Activated T-helper 1 cell treated with anti-CD3 and anti-CD28 coated beads, Interleukin-2, amount 50 U/mL, for 16 hours (primary cell): Measurements from ENCODE around the gene CHIT1.

Experiments
- DNase-seq, 2 donors: peaks; one replicate each; pipeline ENCODE4 v3.0.0-alpha.2; 2020; ENCODE audit warnings: low read depth in 1 of 2, low spot score in 1 of 2

The CHIT1 gene

GRCh38 chr1:203229471-203230135 lies at the start of gene CHIT1:
Gene CHIT1 (minus strand): TSS chr1:203229673. CDS start chr1:203229636, 37 bp downstream.
- no peak for DNase-seq

DNA sequence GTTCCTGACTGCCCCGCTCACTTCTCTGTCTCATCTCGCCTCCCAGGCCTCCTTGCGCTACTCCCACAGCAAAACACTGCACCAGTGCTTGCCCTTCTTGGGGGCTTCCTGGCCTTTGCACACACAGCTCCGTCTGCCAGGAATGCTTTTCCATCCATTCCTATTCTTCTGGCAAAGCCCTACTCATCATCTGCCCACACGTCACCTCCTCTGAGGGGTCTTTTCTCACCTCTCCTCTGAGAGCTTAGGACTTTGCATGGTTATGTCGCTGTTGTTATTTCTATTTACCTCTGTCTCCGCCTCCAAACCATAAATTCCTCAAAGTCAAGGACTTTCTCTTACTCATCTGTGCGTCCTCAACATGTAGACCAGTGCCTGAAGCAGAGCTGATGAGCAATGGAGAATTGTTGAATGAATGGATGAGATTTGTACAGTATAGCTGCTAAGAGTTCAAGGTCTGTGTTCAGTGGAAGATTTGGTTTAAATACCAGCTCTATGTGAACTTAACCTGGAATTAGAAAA lies 49.5 kb upstream of the CHIT1 start:
- DNase-seq: no peak

- DNase-seq: no peak
Observed at GRCh38 chr1:203278082-203278884, 48.8 kb upstream of the CHIT1 start.

DNA sequence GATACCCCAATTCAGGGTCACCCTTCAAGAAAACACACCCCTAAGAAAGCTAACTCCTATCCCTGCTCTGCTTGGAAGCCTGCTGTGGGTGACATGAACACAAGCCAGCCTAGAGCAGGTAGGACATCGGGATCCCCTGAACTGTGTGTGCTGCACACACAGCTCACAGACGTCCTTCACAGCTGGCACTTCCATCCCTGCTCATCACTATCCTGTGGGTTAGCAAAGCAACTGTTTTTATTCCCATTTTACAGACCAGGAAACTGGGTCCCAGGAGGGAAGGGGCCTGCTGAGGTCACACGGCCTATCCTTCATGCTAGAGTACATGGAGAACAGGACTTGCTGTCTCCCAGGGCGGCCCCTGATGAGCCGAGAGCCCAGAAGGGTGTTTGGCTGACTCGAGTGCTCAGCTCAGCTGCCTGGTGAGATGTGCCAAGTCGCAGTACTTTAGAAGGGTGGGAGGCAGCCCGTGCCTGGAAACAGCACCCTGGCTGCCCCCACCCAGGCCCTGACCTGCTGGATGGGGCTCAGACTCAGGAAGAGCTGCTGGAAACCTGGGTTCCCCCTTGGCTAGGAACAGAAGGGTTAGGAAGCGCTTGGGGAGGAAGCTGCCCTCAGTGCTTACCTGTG lies 47.6 kb upstream of the CHIT1 start:
- DNase-seq: no peak

DNA sequence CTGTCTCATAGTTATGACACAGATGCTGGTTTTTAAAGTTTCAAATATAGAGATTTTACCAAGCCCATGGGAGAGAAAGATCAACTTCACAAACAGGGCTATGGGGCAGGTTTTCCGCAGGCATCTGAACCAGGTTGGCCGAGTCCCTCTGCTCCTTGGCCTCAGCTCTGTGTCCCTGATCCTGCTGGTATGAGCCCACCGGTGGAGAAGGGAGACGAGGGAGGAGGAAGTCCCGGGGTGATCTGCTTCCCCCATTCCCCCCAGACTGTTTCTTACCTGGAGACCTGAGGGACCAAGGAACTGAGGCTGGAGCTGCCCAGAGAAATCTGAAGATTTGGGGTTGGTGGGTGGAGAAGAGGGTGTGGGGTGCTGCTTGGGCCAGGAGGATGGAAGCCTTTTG lies 46.9 kb upstream of the CHIT1 start:
- no peak for DNase-seq

DNA sequence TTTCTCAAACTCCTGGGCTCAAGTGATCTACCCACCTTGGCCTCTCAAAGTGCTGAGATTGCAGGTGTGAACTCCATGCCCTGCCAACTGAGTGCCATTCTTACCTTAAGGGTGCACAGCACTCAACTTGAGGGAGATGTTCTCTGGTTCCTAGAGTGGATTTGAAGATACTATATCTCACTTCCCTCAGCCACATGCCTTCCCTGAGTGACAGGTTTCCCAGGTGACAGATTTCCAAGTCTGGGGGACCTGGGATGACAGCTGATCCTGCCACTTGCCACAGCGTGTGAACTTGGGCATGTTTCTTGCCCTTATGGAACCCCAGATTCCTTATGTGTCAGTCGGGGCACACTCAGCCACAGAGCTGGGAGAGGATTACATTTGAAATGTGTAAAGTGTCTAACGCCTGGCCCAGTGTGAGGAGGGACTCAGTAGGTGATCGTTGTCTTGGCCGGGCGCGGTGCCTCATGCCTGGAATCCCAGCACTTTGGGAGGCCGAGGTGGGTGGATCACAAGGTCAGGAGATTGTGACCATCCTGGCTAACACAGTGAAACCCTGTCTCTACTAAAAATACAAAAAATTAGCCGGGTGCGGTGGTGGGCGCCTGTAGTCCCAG lies 46.3 kb upstream of the CHIT1 start:
- DNase-seq: no peak

DNA sequence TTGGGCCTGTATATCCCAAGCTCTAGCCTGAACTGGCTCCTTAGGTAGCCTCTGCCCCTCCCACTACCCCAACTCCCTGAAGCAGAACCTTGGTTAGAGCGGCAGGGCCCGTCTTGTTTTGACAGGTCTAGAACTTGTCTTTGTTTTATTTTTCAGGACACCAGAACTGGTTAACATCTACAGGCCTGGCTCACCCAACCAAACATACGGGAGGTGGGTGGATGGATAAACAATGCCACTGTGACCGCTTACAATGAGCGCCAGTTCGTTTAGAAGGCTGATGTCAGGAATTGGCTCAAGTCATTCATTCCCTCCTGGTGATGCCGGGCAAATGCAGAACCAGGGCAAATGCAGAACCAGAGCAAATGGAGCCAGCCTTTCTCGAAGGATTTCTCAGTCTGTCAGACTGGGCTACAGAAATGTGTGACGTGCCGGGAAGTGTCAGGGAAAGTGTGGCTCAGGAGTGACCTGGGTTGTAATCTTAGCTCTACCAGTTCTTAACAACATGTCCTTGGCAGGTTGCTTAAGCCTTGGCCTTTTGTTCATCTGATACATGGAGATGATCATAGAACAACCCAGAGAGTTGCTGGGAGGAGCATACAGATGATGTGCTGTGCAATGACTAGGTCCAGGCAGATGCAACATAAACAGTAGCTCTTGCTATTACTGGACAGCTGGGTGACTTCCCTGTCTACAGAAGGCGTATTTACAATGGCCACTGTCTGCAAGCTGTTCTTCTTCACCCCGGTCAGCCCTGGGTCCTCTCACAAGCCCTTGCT lies 45.3 kb upstream of the CHIT1 start:
- DNase-seq: no peak

DNA sequence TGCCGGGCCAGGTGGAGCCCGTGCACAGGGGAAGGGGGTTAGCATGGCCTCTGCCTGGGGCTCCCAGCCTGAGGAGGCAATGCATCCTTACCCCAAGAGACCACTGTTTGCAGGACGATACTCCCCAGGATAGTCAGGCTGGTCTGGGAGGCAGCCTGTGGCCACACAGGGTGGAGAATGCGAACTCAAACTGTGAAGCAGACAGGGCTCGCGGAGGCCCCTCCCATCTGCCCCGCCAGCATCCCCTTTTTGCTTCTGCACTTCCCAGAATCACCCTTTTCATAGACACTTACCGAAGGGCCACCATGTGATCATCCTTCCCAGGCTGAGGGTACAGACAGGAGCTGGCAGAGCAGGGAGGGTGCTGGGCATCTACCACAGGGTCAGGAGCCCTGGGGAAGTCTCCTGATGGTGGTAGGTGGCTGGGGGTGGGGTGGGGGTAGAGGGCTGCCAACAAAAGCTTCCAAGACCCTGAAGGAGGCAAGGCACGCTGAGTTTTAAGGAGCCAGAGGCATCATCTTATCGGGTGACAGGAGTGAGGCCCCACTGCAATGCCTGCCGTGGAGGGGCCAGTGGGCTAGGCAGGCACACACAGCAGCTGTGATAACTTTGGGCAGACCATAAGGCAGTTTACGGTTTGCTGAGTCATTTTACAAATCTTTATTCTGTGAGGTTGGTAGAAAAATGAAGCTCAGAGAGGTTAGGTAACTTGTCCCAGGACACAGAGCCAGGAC lies 44.6 kb upstream of the CHIT1 start:
- DNase-seq: no peak

DNA sequence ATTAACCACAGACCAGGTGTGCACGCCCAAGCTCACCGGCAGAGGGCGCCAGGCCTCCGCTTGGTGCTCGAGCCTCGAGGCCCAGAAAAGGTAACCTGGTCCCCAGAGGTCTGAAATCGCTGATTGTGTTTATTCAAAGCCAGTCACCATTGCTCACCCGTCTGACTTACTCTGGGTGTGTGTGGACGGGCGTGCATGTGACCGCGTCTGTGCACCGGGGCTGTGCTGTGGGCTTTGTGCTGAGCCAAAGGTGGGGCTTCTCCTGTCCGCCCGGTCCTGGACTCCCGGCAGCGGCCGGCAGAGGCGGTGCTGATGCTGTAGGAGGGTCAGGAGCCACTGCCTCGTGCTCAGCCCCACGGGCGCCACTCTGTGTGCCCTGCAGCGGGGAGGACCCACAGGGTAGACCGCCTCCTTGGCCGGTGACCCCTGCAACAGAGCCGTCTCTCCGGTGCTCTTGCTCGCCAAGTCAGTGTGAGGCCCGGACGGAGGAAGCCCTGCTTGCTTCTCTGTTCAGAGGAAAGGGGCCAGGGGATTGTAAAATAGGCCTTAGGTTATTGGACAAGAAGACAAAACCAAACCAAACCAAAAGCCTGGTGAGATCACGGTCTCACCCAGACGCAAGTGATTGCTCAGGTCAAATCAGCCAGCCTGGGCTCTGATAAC lies 43.9 kb upstream of the CHIT1 start:
- peak; percentile 88 to 90 for DNase-seq

DNA sequence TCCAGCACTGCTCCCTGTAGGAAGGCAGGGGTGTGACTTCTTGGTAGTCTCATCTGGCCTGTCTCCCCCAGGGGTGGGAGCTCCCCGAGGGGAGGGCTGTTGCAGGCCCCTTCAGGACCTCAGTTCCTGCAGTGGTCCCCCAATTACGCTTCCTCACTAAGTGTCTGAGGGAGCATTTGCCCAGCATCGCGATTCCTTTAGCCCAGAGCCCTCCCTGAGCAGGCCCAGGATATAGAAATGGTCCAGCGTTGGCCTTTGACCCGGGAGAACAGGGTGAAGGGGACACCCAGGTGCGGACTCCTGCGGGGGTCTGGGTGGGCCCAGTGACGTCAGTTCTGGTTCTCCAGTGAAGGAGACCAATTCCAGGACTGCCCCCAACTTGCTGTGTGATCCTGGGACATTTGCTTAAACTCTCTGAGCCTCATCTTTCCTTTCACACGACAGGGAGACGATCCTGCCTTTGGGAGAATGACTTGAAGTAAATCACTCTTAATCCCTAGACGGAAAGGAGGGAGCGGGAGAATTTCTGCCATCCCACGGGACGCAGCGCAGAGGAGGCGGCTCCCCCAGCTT lies 43.2 kb upstream of the CHIT1 start:
- DNase-seq: no peak

- no peak for DNase-seq
Observed at GRCh38 chr1:203271962-203272632, 42.6 kb upstream of the CHIT1 start.

- peak in 1 of 2 donors; percentile 38 for DNase-seq
Observed at GRCh38 chr1:203271018-203271743, 41.7 kb upstream of the CHIT1 start.

- no peak for DNase-seq
Observed at GRCh38 chr1:203270448-203270847, 41.0 kb upstream of the CHIT1 start.

- no peak for DNase-seq
Observed at GRCh38 chr1:203269654-203270020, 40.2 kb upstream of the CHIT1 start.

DNA sequence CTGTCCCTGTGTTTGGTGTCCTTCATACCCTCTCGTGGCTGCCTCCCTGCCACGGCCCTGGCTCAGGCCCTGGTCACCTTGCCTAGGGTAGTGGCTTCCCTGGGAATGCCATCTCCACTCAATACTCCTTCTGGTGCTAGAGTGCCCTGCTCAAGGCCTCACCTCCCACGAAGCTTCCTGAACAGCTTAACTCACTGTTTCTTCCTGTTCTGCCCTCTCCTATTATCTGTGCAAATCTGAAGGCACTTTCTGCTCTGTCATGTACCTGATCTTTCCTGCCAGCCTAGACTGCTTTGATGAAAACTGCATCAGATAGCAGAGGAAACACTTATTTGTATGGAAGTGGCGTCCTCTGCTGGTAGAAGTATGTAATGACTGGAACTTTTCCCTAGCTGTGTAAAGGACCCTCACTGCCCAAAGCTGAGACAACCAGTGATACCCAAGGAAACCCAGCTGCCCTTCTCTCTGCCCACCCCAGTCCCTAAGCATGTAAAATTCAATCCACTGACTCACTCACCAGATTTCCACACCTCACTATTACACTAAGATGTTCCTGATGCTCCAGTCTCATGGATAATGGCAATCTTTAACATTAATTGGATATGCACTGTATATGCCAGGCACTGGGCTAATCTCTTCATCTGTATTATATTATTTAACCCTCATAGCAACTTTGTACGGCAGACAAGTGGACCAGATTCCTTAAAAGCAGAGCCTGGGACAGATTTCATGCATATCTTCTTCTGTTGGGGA lies 39.6 kb upstream of the CHIT1 start:
- DNase-seq: no peak

GRCh38 chr1:203267912-203268311 lies 38.4 kb upstream of the CHIT1 start:
- no peak for DNase-seq

DNA sequence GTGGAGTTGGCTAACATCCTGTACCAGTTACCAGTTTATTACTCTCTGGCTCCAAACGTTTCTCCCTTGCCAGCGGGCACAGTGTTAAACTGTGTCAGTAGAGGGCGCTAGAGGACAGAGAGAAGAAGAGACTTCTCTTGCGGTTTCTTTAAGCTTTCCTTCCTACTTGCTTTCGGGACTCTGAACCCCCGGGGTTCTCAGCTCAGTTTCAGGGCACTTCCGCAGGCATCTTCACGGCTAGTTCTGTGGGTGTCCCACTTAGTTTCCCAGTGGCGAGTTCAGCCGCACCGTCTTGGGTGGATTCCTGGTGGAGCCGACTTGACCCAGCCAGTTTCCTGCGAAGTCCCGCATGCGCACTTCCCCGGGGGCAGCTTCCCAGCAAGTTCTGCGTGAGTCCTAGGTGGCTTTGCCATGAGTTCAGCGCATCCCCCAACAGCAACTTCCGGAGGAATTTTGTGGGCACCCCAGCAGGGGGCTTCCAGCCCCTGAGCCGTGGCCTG lies 37.9 kb upstream of the CHIT1 start:
- DNase-seq: peak; percentile 59 to 67
